H9 (cell line): ENCODE measurements around the gene KRT1. TPM values are rescaled to one million over a fixed set of nuclear protein-coding genes. Genes with fewer than 3 reads are reported as not detected.

Experiments
- DNase-seq: peaks from one replicate; pipeline ENCODE4 v3.0.0-alpha.2; 2017
- H2AFZ ChIP-seq: one replicate; pipeline ENCODE4 v1.6.1; 2013; ENCODE audit warnings: mild to moderate bottlenecking, low read length, control low read depth, moderate library complexity
- H2AK5ac ChIP-seq: 2 replicates; pipeline ENCODE4 v1.6.1; 2013; ENCODE audit warnings: low read length, control low read depth, mixed read lengths; ENCODE audit not compliant: insufficient read length
- H2BK120ac ChIP-seq: one replicate; pipeline ENCODE4 v1.6.1; 2013; ENCODE audit warnings: low read depth, mild to moderate bottlenecking, low read length, control low read depth, inconsistent platforms; ENCODE audit not compliant: poor library complexity, severe bottlenecking
- H2BK12ac ChIP-seq: 2 replicates; pipeline ENCODE4 v1.6.1; 2013; ENCODE audit warnings: low read length, control low read depth, mixed read lengths, low read depth; ENCODE audit not compliant: insufficient read length
- H2BK15ac ChIP-seq: 2 replicates; pipeline ENCODE4 v1.6.1; 2013; ENCODE audit warnings: low read depth, low read length, control low read depth
- H2BK20ac ChIP-seq: one replicate; pipeline ENCODE4 v1.6.1; 2013; ENCODE audit warnings: low read depth, mild to moderate bottlenecking, low read length, control low read depth, inconsistent platforms; ENCODE audit not compliant: poor library complexity, severe bottlenecking
- H2BK5ac ChIP-seq: 2 replicates; pipeline ENCODE4 v1.6.1; 2013; ENCODE audit warnings: low read length, control low read depth, mixed read lengths; ENCODE audit not compliant: insufficient read length
- H3K14ac ChIP-seq: 2 replicates; pipeline ENCODE4 v1.6.1; 2013; ENCODE audit warnings: low read length, control low read depth; ENCODE audit not compliant: insufficient read depth
- H3K18ac ChIP-seq: 2 replicates; pipeline ENCODE4 v1.6.1; 2013; ENCODE audit warnings: low read depth, mild to moderate bottlenecking, mixed read lengths, low read length, control low read depth; ENCODE audit not compliant: insufficient read length
- H3K23ac ChIP-seq: 2 replicates; pipeline ENCODE4 v1.6.1; 2013; ENCODE audit warnings: low read length, control low read depth, mixed read lengths, low read depth; ENCODE audit not compliant: insufficient read length
- H3K23me2 ChIP-seq: 2 replicates; pipeline ENCODE4 v1.6.1; 2013; ENCODE audit warnings: low read depth, mild to moderate bottlenecking, mixed read lengths, low read length, control low read depth; ENCODE audit not compliant: insufficient read length, poor library complexity, severe bottlenecking
- H3K27ac ChIP-seq: 2 replicates; pipeline ENCODE4 v1.5.1; 2013; ENCODE audit warnings: low read length, control low read depth, mixed read lengths, low read depth; ENCODE audit not compliant: insufficient read length
- H3K27me3 ChIP-seq: 2 replicates; pipeline ENCODE4 v1.6.1; 2013; ENCODE audit warnings: low read length, control low read depth, inconsistent platforms; ENCODE audit not compliant: insufficient read depth
- H3K4ac ChIP-seq: 2 replicates; pipeline ENCODE4 v1.6.1; 2013; ENCODE audit warnings: low read depth, mild to moderate bottlenecking, control low read depth, inconsistent platforms, low read length, moderate library complexity
- H3K4me1 ChIP-seq: 2 replicates; pipeline ENCODE4 v1.6.1; 2013; ENCODE audit warnings: low read length, control low read depth, inconsistent platforms; ENCODE audit not compliant: insufficient read depth
- H3K4me2 ChIP-seq: 2 replicates; pipeline ENCODE4 v1.6.1; 2013; ENCODE audit warnings: low read length, control low read depth, mixed read lengths; ENCODE audit not compliant: insufficient read length, insufficient read depth
- H3K56ac ChIP-seq: 2 replicates; pipeline ENCODE4 v1.6.1; 2013; ENCODE audit warnings: low read depth, mild to moderate bottlenecking, mixed read lengths, low read length, control low read depth; ENCODE audit not compliant: insufficient read length
- H3K79me1 ChIP-seq: 2 replicates; pipeline ENCODE4 v1.6.1; 2013; ENCODE audit warnings: low read depth, mild to moderate bottlenecking, moderate library complexity, low read length, control low read depth, inconsistent platforms; ENCODE audit not compliant: insufficient read depth, poor library complexity, severe bottlenecking
- H3K79me2 ChIP-seq: 2 replicates; pipeline ENCODE4 v1.6.1; 2013; ENCODE audit warnings: low read length, control low read depth, inconsistent platforms; ENCODE audit not compliant: insufficient read depth
- H3K9ac ChIP-seq: 2 replicates; pipeline ENCODE4 v1.6.1; 2013; ENCODE audit warnings: low read length, control low read depth, mixed read lengths; ENCODE audit not compliant: insufficient read length; ENCODE audit errors: extremely low read depth
- H3K9me3 ChIP-seq: one replicate; pipeline ENCODE4 v1.6.1; 2013; ENCODE audit warnings: low read depth, low read length, inconsistent platforms; ENCODE audit not compliant: control insufficient read depth
- H3T11ph ChIP-seq: one replicate; pipeline ENCODE4 v1.6.1; 2013; ENCODE audit warnings: mild to moderate bottlenecking, low read length, control low read depth, inconsistent platforms
- H4K20me1 ChIP-seq: one replicate; pipeline ENCODE4 v1.6.1; 2013; ENCODE audit not compliant: control insufficient read depth, insufficient read length, insufficient read depth
- H4K5ac ChIP-seq: 2 replicates; pipeline ENCODE4 v1.6.1; 2013; ENCODE audit warnings: low read depth, mild to moderate bottlenecking, mixed read lengths, low read length, control low read depth; ENCODE audit not compliant: insufficient read length
- H4K8ac ChIP-seq: replicated peaks from 2 replicates; pipeline ENCODE4 v1.6.1; 2013; ENCODE audit warnings: low read length, control low read depth, mixed read lengths, low read depth; ENCODE audit not compliant: insufficient read length
- H4K91ac ChIP-seq: 2 replicates; pipeline ENCODE4 v1.6.1; 2013; ENCODE audit warnings: low read depth, mild to moderate bottlenecking, moderate library complexity, mixed read lengths, low read length, control low read depth; ENCODE audit not compliant: insufficient read length
- H3K27ac Mint-ChIP-seq, 3 experiments: 2 replicates in 2 of 3; 3 replicates in 1 of 3; pipeline ENCODE4 v1.8.0; 2020 to 2021; ENCODE audit warnings: mixed read lengths in 3 of 3, mild to moderate bottlenecking in 1 of 3, moderate library complexity in 1 of 3
- H3K27me3 Mint-ChIP-seq: 2 replicates; pipeline ENCODE4 v1.8.0; 2021; ENCODE audit warnings: low read depth, mild to moderate bottlenecking, moderate library complexity, mixed read lengths
- H3K36me3 Mint-ChIP-seq, 3 experiments: 2 replicates in 2 of 3; 3 replicates in 1 of 3; pipeline ENCODE4 v1.8.0; 2020 to 2021; ENCODE audit warnings: low read depth in 3 of 3, mixed read lengths in 3 of 3; ENCODE audit not compliant: insufficient read depth in 1 of 3
- H3K4me1 Mint-ChIP-seq, 2 experiments: 2 replicates each; pipeline ENCODE4 v1.8.0; 2020; ENCODE audit warnings: mixed read lengths in 2 of 2
- H3K4me3 Mint-ChIP-seq, 2 experiments: 2 replicates in 1 of 2; 3 replicates in 1 of 2; pipeline ENCODE4 v1.8.0; 2020 to 2021; ENCODE audit warnings: mild to moderate bottlenecking in 2 of 2, mixed read lengths in 2 of 2, moderate library complexity in 1 of 2
- H3K9me3 Mint-ChIP-seq, 2 experiments: 2 replicates in 1 of 2; 3 replicates in 1 of 2; pipeline ENCODE4 v1.8.0; 2020; ENCODE audit warnings: mild to moderate bottlenecking in 2 of 2, mixed read lengths in 2 of 2, moderate library complexity in 1 of 2
- WGBS: extraction: QIAGEN DNeasy Blood & Tissue Kit; methylation state at CpG from one replicate; pipeline ENCODE4 v1.1.7; 2013; ENCODE audit warnings: missing lambda C conversion rate, low lambda C conversion rate, mixed read lengths; ENCODE audit not compliant: insufficient read length; ENCODE audit errors: extremely low coverage; 5-methylcytosine and 5-hydroxymethylcytosine counted together
- total RNA-seq: library from RNA; stranded (reverse); gene quantifications from 2 replicates; pipeline ENCODE4 v1.2.1, GENCODE V29; 2021
- TF ChIP-seq, protein P1 (sequence below): fragments of 200-600 bp; sonication (generic); conservative IDR thresholded peaks from 3 replicates; pipeline ENCODE4 v1.8.0; 2021; ENCODE audit warnings: antibody characterized with exemption, mild to moderate bottlenecking

Gene KRT1
- total RNA-seq, 1 experiment from 2014 or later: not detected

DNA sequence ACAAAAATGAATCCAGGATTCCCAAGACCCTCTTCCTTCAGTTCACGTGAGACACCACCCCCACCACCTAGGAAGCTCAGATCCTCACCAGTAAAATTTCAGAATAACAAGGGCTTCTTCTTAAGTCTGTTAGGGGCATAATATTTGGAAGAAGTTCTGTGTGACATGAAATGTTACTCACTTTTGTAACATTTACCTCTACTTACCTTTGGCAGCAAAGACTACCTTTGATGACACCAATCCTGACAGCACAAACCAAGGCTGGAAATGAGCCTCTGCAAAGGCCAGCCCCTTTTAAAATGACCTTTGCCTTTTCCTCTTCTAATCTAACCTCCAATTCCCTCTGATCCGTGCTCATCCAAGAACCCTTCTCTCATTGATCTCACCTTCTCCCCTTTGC is 42.5 kb upstream of the KRT1 start:
- Histone ChIP-seq H4K5ac (no peak overlapping the region), H4K8ac (no peak overlapping the region), H2AFZ (no peak overlapping the region), H3K4ac (no peak overlapping the region), H2BK120ac (no peak overlapping the region), H4K91ac (no peak overlapping the region), H3K23me2 (no peaks in the 10 kb centered on the region), H4K20me1 (no peaks in the 10 kb centered on the region), H3K18ac (no peak overlapping the region), H3T11ph (no peak overlapping the region), H3K27ac (no peak overlapping the region), H3K56ac (no peak overlapping the region), H3K27me3 (no peaks in the 10 kb centered on the region), H2BK5ac (no peak overlapping the region), H3K79me1 (no peaks in the 10 kb centered on the region), H3K4me1 (no peaks in the 10 kb centered on the region), H3K14ac (no peak overlapping the region), H3K79me2 (no peaks in the 10 kb centered on the region), H2AK5ac (no peak overlapping the region), H3K9ac (no peak overlapping the region), H2BK12ac (no peak overlapping the region), H3K9me3 (no peaks in the 10 kb centered on the region), H2BK20ac (no peak overlapping the region), H3K4me2 (no peak overlapping the region), H2BK15ac (no peak overlapping the region), H3K23ac (no peak overlapping the region)
- Mint-ChIP-seq H3K27me3 (peaks cover 25% of the 10 kb centered on the region), H3K27ac (no peak overlapping the region), H3K36me3 (no peaks in the 10 kb centered on the region), H3K4me3 (no peak overlapping the region), H3K4me1 (peaks cover 0 to 3% of the 10 kb centered on the region in 2 experiments; a peak in 2 of 4 replicates), H3K9me3 (peaks cover 0 to 2% of the 10 kb centered on the region in 2 experiments; a peak in 2 of 5 replicates)
- no CpG with 5 or more reads among the region's 2 CpGs for WGBS
- TF ChIP-seq, protein P1, sequence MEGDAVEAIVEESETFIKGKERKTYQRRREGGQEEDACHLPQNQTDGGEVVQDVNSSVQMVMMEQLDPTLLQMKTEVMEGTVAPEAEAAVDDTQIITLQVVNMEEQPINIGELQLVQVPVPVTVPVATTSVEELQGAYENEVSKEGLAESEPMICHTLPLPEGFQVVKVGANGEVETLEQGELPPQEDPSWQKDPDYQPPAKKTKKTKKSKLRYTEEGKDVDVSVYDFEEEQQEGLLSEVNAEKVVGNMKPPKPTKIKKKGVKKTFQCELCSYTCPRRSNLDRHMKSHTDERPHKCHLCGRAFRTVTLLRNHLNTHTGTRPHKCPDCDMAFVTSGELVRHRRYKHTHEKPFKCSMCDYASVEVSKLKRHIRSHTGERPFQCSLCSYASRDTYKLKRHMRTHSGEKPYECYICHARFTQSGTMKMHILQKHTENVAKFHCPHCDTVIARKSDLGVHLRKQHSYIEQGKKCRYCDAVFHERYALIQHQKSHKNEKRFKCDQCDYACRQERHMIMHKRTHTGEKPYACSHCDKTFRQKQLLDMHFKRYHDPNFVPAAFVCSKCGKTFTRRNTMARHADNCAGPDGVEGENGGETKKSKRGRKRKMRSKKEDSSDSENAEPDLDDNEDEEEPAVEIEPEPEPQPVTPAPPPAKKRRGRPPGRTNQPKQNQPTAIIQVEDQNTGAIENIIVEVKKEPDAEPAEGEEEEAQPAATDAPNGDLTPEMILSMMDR: no peak
- no peak for DNase-seq
